Gastrocnemius medialis (tissue), 4 donors: ENCODE data around the gene AKNA. TPM values are rescaled to one million over a fixed set of nuclear protein-coding genes. Genes with fewer than 3 reads are reported as not detected.

Source experiments
- ATAC-seq, 2 donors: fragments of 150-250 bp; one replicate each; pipeline ENCODE4 v1.9.1; 2016
- DNase-seq, 2 donors: peaks; one replicate each; pipeline ENCODE4 v3.0.0-alpha.2; 2019
- H3K27ac ChIP-seq, 4 donors: fragments of 200-600 bp; sonication (generic); 1 replicate in 1 of 4; 2 replicates in 3 of 4; pipeline ENCODE4 v1.5.1; 2016 to 2018; ENCODE audit warnings: mild to moderate bottlenecking in 2 of 4, moderate library complexity in 1 of 4
- H3K27me3 ChIP-seq, 3 donors: fragments of 200-600 bp; sonication (generic) in 2 of 3; 1 replicate in 1 of 3; 2 replicates in 2 of 3; pipeline versions ENCODE4 v1.5.1 to v1.6.0; 2016 to 2019; ENCODE audit warnings: mild to moderate bottlenecking in 1 of 3, moderate library complexity in 1 of 3
- H3K36me3 ChIP-seq, 2 donors: fragments of 200-600 bp; sonication (generic) in 1 of 2; one replicate each; pipeline ENCODE4 v1.5.1; 2017 to 2018
- H3K4me1 ChIP-seq, 2 donors: fragments of 200-600 bp; sonication (generic) in 1 of 2; one replicate each; pipeline ENCODE4 v1.5.1; 2016 to 2017; ENCODE audit warnings: mild to moderate bottlenecking in 2 of 2
- H3K4me3 ChIP-seq, 4 donors: fragments of 200-600 bp; sonication (generic) in 3 of 4; 1 replicate in 1 of 4; 2 replicates in 3 of 4; pipeline ENCODE4 v1.5.1; 2016 to 2019; ENCODE audit warnings: mild to moderate bottlenecking in 2 of 4
- H3K9me3 ChIP-seq, 3 donors: fragments of 200-600 bp; sonication (generic) in 2 of 3; 1 replicate in 1 of 3; 2 replicates in 2 of 3; pipeline ENCODE4 v1.5.1; 2016 to 2019
- POLR2A ChIP-seq, 2 donors: fragments of 450-650 bp; IDR thresholded peaks; one replicate each; pipeline ENCODE4 v1.6.1; 2017; ENCODE audit warnings: antibody characterized with exemption in 2 of 2, mild to moderate bottlenecking in 2 of 2, moderate library complexity in 2 of 2
- in situ Hi-C, 4 donors: fragments of 200-750 bp; cut with MboI; loops; one replicate each; pipeline versions ENCODE4 v1.15.0 to v1.8.0; 2017; ENCODE audit warnings: low sequenced_read_pairs in 4 of 4
- intact Hi-C: fragments of 100-400 bp; cut with DNase I; formaldehyde crosslinking; loops from one replicate; pipeline ENCODE4 v1.15.1; 2023; ENCODE audit warnings: low total_unique reads
- total RNA-seq, 4 donors: library from RNA; depleted of rRNA; stranded (reverse); fragments of >200 nt; gene quantifications; one replicate each; pipeline versions ENCODE4 v1.1.0 to v1.2.3, GENCODE V29; 2016
- TF ChIP-seq, protein P1 (sequence below), 5 experiments: fragments of 450-650 bp in 3 of 5; fragments of 200-600 bp in 2 of 5; sonication (generic) in 2 of 5; IDR thresholded peaks in 4 of 5; conservative IDR thresholded peaks in 1 of 5; 1 replicate in 4 of 5; 2 replicates in 1 of 5; pipeline ENCODE4 v1.5.1; 2016 to 2019; ENCODE audit warnings: antibody characterized with exemption in 5 of 5, mild to moderate bottlenecking in 3 of 5, moderate library complexity in 3 of 5

The AKNA gene
- total RNA-seq, 4 donors from 2014 or later: 2.8 to 5.7 (median 3.8) TPM

DNA sequence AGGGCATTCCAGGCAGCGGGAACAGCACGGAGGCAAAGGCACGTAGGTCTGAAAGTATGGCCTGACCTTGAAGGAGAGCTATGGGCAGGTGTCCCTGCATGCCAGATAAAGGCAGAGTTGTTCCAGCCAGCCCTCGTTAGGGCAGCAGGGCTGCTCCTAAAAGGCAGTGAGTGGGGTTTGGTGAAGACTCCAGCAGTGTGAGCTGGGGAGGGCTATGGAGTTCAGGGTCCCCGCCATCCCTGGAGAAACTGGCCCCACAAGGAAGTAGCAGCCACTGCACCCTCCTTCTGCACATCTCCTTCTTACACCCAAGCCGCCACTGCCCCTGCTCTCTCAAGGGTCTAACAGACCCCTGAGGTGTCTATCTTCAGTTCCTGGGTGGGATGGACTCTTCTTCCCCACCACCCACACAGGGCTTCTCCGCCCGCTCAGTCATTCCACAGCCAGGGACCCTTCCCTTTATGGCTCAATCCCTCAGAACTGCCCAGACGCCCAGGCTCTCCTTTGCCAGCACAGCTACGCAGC, 1.4 kb downstream of the AKNA start:
- Histone ChIP-seq H3K27me3 (no peaks in the 10 kb centered on the region), H3K4me1 (peaks cover 28 to 29% of the 10 kb centered on the region in 2 donors), H3K36me3 (no peaks in the 10 kb centered on the region), H3K9me3 (no peaks in the 10 kb centered on the region), H3K27ac (peak overlapping the region; percentile 74 to 81 (median 77)), H3K4me3 (peak overlapping the region; percentile 49 to 59 (median 56))
- ATAC-seq (no peak), DNase-seq (no peak)
- intact Hi-C loops (no loop called here), in situ Hi-C loops (no loop called here)
- no peak for TF ChIP-seq POLR2A (IDR thresholded peaks at IDR 0.05)
- TF ChIP-seq, protein P1, sequence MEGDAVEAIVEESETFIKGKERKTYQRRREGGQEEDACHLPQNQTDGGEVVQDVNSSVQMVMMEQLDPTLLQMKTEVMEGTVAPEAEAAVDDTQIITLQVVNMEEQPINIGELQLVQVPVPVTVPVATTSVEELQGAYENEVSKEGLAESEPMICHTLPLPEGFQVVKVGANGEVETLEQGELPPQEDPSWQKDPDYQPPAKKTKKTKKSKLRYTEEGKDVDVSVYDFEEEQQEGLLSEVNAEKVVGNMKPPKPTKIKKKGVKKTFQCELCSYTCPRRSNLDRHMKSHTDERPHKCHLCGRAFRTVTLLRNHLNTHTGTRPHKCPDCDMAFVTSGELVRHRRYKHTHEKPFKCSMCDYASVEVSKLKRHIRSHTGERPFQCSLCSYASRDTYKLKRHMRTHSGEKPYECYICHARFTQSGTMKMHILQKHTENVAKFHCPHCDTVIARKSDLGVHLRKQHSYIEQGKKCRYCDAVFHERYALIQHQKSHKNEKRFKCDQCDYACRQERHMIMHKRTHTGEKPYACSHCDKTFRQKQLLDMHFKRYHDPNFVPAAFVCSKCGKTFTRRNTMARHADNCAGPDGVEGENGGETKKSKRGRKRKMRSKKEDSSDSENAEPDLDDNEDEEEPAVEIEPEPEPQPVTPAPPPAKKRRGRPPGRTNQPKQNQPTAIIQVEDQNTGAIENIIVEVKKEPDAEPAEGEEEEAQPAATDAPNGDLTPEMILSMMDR (IDR thresholded peaks at IDR 0.05 in 4 of 5, conservative IDR thresholded peaks at IDR 0.05 in 1 of 5): no peak

- H3K4me3 ChIP-seq: peak overlapping the region in 3 of 4 donors; percentile 53 to 59 (median 58)
- DNase-seq (peak; percentile 67 to 76), ATAC-seq (peak; percentile 58 to 68)
- H3K27me3 ChIP-seq: no peaks in the 10 kb centered on the region
- H3K9me3 ChIP-seq: no peaks in the 10 kb centered on the region
- H3K27ac ChIP-seq: peak overlapping the region; percentile 74 to 81 (median 78)
- TF ChIP-seq, protein P1 (IDR thresholded peaks at IDR 0.05 in 4 of 5, conservative IDR thresholded peaks at IDR 0.05 in 1 of 5): no peak
- TF ChIP-seq POLR2A (IDR thresholded peaks at IDR 0.05): peak; percentile 41 to 67
- intact Hi-C loops (no loop called here), in situ Hi-C loops (no loop called here)
- H3K4me1 ChIP-seq: peaks cover 28 to 29% of the 10 kb centered on the region in 2 donors
- no peaks in the 10 kb centered on the region for H3K36me3 ChIP-seq
These were observed 2.2 kb downstream of the AKNA start for GRCh38 chr9:114385397-114386181.

DNA sequence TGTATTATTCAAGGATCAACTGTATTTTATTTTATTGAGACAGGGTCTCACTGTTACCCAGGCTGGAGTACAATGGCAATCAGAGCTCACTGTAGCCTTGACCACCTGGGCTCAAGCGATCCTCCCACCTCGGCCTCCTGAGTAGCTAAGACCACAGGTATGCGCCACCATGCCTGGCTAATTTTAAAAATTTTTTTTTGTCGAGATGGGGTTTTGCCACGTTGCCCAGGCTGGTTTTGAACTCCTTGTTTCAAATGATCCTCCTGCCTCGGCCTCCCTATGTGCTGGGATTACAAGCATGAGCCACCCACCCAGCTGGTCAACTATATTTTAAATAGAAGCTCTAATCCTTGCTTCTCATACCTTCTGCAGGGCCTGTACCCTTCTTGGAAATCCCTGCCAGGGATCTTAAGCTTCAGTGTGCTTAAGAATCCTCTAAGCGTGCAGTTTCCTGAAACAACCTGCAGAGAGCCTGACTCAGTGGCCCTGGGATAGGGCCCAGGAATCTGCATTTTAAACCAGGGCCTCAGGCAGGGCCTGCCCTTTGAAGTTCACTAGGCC, 2.9 kb downstream of the AKNA start:
- peaks cover 28 to 29% of the 10 kb centered on the region in 2 donors for H3K4me1 ChIP-seq
- ATAC-seq (no peak), DNase-seq (no peak)
- no peaks in the 10 kb centered on the region for H3K36me3 ChIP-seq
- peak overlapping the region; percentile 71 to 81 (median 78) for H3K27ac ChIP-seq
- intact Hi-C loops: no loop called here
- H3K27me3 ChIP-seq: no peaks in the 10 kb centered on the region
- H3K4me3 ChIP-seq: no peak overlapping the region
- no peak for TF ChIP-seq POLR2A (IDR thresholded peaks at IDR 0.05)
- TF ChIP-seq, protein P1 (IDR thresholded peaks at IDR 0.05 in 4 of 5, conservative IDR thresholded peaks at IDR 0.05 in 1 of 5): no peak
- in situ Hi-C loops: no loop called here
- no peaks in the 10 kb centered on the region for H3K9me3 ChIP-seq

DNA sequence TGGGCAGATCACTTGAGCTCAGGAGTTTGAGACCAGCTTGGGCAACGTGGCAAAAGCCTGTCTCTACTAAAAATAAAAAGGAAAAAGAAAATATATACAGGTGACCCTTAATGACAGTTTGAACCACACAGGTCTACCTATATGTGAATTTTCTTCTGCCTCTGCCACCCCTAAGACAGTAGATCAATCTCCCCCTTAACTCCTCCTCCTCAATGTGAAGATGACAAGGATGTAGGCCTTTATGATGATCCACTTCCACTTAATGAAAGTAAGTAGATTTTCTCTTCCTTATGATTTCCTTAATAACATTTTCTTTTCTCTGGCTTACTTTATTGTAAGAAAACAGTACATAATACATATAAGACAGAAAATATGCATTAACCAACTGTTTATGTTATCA, 3.4 kb downstream of the AKNA start:
- no peaks in the 10 kb centered on the region for H3K9me3 ChIP-seq
- no peak for ATAC-seq
- no peak for DNase-seq
- peak overlapping the region; percentile 71 to 81 (median 78) for H3K27ac ChIP-seq
- H3K4me1 ChIP-seq: peaks cover 28 to 29% of the 10 kb centered on the region in 2 donors
- no peaks in the 10 kb centered on the region for H3K27me3 ChIP-seq
- no peaks in the 10 kb centered on the region for H3K36me3 ChIP-seq
- TF ChIP-seq POLR2A (IDR thresholded peaks at IDR 0.05): no peak
- TF ChIP-seq, protein P1 (IDR thresholded peaks at IDR 0.05 in 4 of 5, conservative IDR thresholded peaks at IDR 0.05 in 1 of 5): no peak
- in situ Hi-C loops (no loop called here), intact Hi-C loops (no loop called here)
- no peak overlapping the region for H3K4me3 ChIP-seq
